Measurements from ENCODE around the gene KIF19. TPM values are rescaled to one million over a fixed set of nuclear protein-coding genes. Genes with fewer than 3 reads are reported as not detected.
"Not testable (repeated sequence)": the region's sequence is repeated elsewhere in the genome, so short reads cannot be mapped to it uniquely, and the experiment has no call there.

The KIF19 gene
- total RNA-seq, 1 donor from 2014 or later: not detected

GRCh38 chr17:74403512-74404137 lies 77.6 kb downstream of the KIF19 start:
- DNase-seq (ENCODE audit: low read depth): no peak
- H3K36me3 ChIP-seq (ENCODE audit: control insufficient read depth, insufficient read depth, low read length): no peaks in the 10 kb centered on the region
- H3K4me3 ChIP-seq (ENCODE audit: low read depth, low read length): no peak overlapping the region
- H3K27me3 ChIP-seq (ENCODE audit: control insufficient read depth, insufficient read depth, low read length): peaks cover 3% of the 10 kb centered on the region
- TF ChIP-seq, protein P1, sequence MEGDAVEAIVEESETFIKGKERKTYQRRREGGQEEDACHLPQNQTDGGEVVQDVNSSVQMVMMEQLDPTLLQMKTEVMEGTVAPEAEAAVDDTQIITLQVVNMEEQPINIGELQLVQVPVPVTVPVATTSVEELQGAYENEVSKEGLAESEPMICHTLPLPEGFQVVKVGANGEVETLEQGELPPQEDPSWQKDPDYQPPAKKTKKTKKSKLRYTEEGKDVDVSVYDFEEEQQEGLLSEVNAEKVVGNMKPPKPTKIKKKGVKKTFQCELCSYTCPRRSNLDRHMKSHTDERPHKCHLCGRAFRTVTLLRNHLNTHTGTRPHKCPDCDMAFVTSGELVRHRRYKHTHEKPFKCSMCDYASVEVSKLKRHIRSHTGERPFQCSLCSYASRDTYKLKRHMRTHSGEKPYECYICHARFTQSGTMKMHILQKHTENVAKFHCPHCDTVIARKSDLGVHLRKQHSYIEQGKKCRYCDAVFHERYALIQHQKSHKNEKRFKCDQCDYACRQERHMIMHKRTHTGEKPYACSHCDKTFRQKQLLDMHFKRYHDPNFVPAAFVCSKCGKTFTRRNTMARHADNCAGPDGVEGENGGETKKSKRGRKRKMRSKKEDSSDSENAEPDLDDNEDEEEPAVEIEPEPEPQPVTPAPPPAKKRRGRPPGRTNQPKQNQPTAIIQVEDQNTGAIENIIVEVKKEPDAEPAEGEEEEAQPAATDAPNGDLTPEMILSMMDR (IDR thresholded peaks at IDR 0.05; ENCODE audit: insufficient read depth, low read length, severe bottlenecking): no peak
- FAIRE-seq: no peak

GRCh38 chr17:74404218-74404617 lies 78.2 kb downstream of the KIF19 start:
- FAIRE-seq: no peak
- TF ChIP-seq, protein P1 (IDR thresholded peaks at IDR 0.05; ENCODE audit: insufficient read depth, low read length, severe bottlenecking): no peak

DNA sequence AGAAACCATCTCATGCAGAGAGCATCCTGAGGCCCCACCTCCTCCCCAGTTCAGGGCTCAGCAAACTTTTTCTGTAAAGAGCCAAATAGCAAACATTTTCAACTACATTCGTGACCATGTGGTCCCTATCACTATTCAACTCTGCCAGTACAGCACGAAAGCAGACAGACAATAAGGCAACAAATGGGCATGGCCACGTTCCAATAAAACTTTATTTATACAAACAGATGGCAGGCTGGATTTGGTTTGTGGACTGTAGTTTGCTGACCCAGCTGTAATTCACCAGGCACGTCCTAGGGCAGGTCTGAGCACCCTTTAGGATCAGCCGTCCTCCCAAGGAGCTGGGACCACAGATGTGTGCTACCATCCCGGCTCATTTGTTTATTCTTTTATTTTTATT lies 78.8 kb downstream of the KIF19 start:
- no peak for DNase-seq (ENCODE audit: low read depth)
- Histone ChIP-seq H3K27me3 (ENCODE audit: control insufficient read depth, insufficient read depth, low read length) (peaks cover 3% of the 10 kb centered on the region), H3K4me3 (ENCODE audit: low read depth, low read length) (no peak overlapping the region), H3K36me3 (ENCODE audit: control insufficient read depth, insufficient read depth, low read length) (no peaks in the 10 kb centered on the region)
- FAIRE-seq: no peak
- TF ChIP-seq, protein P1 (IDR thresholded peaks at IDR 0.05; ENCODE audit: insufficient read depth, low read length, severe bottlenecking): no peak

More at GRCh38 chr17:74404218-74404617, 78.2 kb downstream of the KIF19 start:
- Histone ChIP-seq H3K4me3 (ENCODE audit: low read depth, low read length) (no peak overlapping the region), H3K36me3 (ENCODE audit: control insufficient read depth, insufficient read depth, low read length) (no peaks in the 10 kb centered on the region), H3K27me3 (ENCODE audit: control insufficient read depth, insufficient read depth, low read length) (peaks cover 3% of the 10 kb centered on the region)
- DNase-seq (ENCODE audit: low read depth): no peak

DNA sequence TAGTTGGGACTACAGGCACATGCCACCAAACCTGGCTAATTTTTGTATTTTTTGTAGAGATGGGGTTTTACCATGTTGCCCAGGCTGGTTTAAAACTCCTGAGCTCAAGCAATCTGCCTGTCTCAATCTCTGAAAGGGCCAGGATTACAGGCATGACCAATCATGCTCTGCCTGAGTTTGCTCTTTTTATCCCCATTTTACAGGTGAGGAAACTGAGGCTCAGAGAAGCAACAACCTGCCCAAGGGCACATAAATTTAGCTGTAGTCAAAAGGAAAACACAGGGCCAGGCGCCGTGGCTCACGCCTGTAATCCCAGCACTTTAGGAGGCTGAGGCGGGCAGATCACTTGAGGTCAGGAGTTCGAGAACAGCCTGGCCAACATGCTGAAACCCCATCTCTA lies 79.3 kb downstream of the KIF19 start:
- H3K4me3 ChIP-seq (ENCODE audit: low read depth, low read length); FAIRE-seq; H3K27me3 ChIP-seq (ENCODE audit: control insufficient read depth, insufficient read depth, low read length); H3K36me3 ChIP-seq (ENCODE audit: control insufficient read depth, insufficient read depth, low read length); DNase-seq (ENCODE audit: low read depth): not testable (repeated sequence)

Other genes starting within 250 kb of the KIF19 start
- 436 and 2,898 TPM in 2 replicates for gene RPL38, start 122.5 kb upstream of the KIF19 start, total RNA-seq
- 1.3 and 2.4 TPM in 2 replicates for gene TTYH2, start 112.7 kb upstream of the KIF19 start, total RNA-seq
- not detected in 2 replicates for gene DNAI2, start 52.0 kb upstream of the KIF19 start, total RNA-seq
- gene BTBD17, start 35.6 kb downstream of the KIF19 start, total RNA-seq: not detected in 2 replicates
- gene GPR142, start 41.3 kb downstream of the KIF19 start, total RNA-seq: not detected in 2 replicates
- gene GPRC5C, start 105.9 kb downstream of the KIF19 start, total RNA-seq: 15.4 and 15.5 TPM in 2 replicates
- not detected in 2 replicates for gene CD300A, start 140.4 kb downstream of the KIF19 start, total RNA-seq
- gene CD300LB, start 205.2 kb downstream of the KIF19 start, total RNA-seq: not detected in 2 replicates
- not detected in 2 replicates for gene CD300C, start 219.9 kb downstream of the KIF19 start, total RNA-seq
- not detected in 2 replicates for gene CD300H, start 241.3 kb downstream of the KIF19 start, total RNA-seq